Neural progenitor cell (in vitro differentiated cells): Measurements from ENCODE around the gene ADARB2.

ENCODE experiments used
- EZH2 ChIP-seq: fragments of 200-600 bp; sonication (generic); IDR thresholded peaks from 2 replicates; pipeline ENCODE4 v1.6.1; 2017; ENCODE audit warnings: antibody characterized with exemption, mild to moderate bottlenecking, moderate library complexity
- EZH2phosphoT487 ChIP-seq: fragments of 200-600 bp; sonication (generic); IDR thresholded peaks from 2 replicates; pipeline ENCODE4 v1.6.1; 2017; ENCODE audit warnings: antibody characterized with exemption
- TF ChIP-seq, protein P1 (sequence below): fragments of 200-600 bp; sonication (generic); IDR thresholded peaks from 2 replicates; pipeline ENCODE4 v1.5.1; 2017; ENCODE audit warnings: antibody characterized with exemption, mild to moderate bottlenecking

DNA sequence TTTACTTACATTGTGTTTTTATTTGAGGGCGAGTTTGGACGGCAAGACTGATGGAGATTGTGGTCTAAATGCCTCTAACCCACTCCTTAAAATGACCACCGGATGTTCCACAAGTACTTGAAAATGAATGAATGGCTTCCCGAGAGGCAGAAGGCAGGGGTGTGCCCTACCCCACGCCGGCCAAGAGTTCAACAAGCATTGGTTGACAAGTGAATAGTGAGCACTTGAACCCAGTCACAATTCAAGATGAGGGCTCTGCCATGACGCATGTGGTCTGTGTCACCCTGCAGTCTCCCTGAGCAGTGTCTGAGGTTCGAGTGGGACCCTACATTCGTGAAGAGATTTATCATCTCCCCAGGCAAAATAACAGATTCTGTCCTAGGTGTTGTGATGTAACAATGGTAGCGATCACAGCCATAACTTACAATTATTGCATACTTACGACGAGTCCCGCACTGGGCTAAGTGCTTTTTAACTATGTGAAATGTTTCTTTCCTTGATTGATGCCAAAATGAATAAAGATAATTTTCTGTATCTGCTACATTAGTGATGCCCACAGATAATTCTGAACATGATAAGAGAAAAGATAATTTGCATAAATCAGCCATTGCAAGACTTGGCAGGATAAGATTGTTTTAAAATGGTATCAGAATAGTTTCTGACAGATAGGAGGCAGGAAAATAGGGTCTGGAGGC, 375.8 kb downstream of the ADARB2 start:
- TF ChIP-seq, protein P1, sequence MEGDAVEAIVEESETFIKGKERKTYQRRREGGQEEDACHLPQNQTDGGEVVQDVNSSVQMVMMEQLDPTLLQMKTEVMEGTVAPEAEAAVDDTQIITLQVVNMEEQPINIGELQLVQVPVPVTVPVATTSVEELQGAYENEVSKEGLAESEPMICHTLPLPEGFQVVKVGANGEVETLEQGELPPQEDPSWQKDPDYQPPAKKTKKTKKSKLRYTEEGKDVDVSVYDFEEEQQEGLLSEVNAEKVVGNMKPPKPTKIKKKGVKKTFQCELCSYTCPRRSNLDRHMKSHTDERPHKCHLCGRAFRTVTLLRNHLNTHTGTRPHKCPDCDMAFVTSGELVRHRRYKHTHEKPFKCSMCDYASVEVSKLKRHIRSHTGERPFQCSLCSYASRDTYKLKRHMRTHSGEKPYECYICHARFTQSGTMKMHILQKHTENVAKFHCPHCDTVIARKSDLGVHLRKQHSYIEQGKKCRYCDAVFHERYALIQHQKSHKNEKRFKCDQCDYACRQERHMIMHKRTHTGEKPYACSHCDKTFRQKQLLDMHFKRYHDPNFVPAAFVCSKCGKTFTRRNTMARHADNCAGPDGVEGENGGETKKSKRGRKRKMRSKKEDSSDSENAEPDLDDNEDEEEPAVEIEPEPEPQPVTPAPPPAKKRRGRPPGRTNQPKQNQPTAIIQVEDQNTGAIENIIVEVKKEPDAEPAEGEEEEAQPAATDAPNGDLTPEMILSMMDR, result no peak
- TF ChIP-seq EZH2 (no peak), EZH2phosphoT487 (no peak)
